Panc1 (cell line): ENCODE measurements around the gene ZDHHC11B. TPM values are rescaled to one million over a fixed set of nuclear protein-coding genes. Genes with fewer than 3 reads are reported as not detected.

Experiments used
- ATAC-seq: fragments of 200-7000 bp; cut with Tn5 transposase; 2 replicates; pipeline ENCODE4 v1.9.1; 2020; ENCODE audit warnings: mild to moderate bottlenecking, moderate library complexity
- BruUV-seq: library from RNA; stranded (reverse); fragments of 400-500 nt; replicated peaks from 2 replicates; lab custom pipeline; 2021; lab: Mats Ljungman, UMichigan
- CTCF ChIA-PET: fragments of 300-600 bp; sonication (Branson Sonifier 250); formaldehyde crosslinking; loops from one replicate; lab custom pipeline; 2022; ENCODE audit warnings: antibody characterized with exemption; lab: Charles Lee
- POLR2A ChIA-PET: fragments of 300-600 bp; sonication (Branson Sonifier 250); formaldehyde crosslinking; loops from one replicate; lab custom pipeline; 2022; ENCODE audit warnings: antibody characterized with exemption; lab: Charles Lee
- DNase-seq: peaks from one replicate; pipeline ENCODE4 v3.0.0-alpha.2; 2010; ENCODE audit warnings: low read depth, low spot score
- H3K27ac ChIP-seq: 2 replicates; pipeline ENCODE4 v1.5.1; 2011; ENCODE audit warnings: mild to moderate bottlenecking, low read length, inconsistent platforms
- H3K27me3 ChIP-seq: fragments of 200-500 bp; sonication (Bioruptor generic); 2 replicates; pipeline ENCODE4 v1.6.0; 2014; ENCODE audit warnings: low read length, inconsistent platforms; ENCODE audit not compliant: control insufficient read depth, insufficient read depth
- H3K36me3 ChIP-seq: fragments of 200-500 bp; sonication (Bioruptor generic); 2 replicates; pipeline ENCODE4 v1.5.1; 2014; ENCODE audit warnings: inconsistent platforms, mild to moderate bottlenecking, low read length, moderate library complexity; ENCODE audit not compliant: control insufficient read depth, insufficient read depth
- H3K4me1 ChIP-seq: 2 replicates; pipeline ENCODE4 v1.5.1; 2011; ENCODE audit warnings: inconsistent platforms, mild to moderate bottlenecking, low read length, moderate library complexity; ENCODE audit not compliant: control insufficient read depth, insufficient read depth
- H3K4me3 ChIP-seq, 2 experiments: 2 replicates each; pipeline ENCODE4 v1.5.1; 2011 to 2012; ENCODE audit warnings: low read depth in 2 of 2, low read length in 2 of 2, mild to moderate bottlenecking in 2 of 2, inconsistent platforms in 1 of 2, moderate library complexity in 1 of 2
- H3K9me3 ChIP-seq: fragments of 200-500 bp; sonication (Bioruptor generic); 2 replicates; pipeline ENCODE4 v1.5.1; 2014; ENCODE audit warnings: low read depth, mild to moderate bottlenecking, inconsistent platforms, low read length, moderate library complexity; ENCODE audit not compliant: control insufficient read depth, insufficient read depth
- POLR2AphosphoS5 ChIP-seq: IDR thresholded peaks from 2 replicates; pipeline ENCODE4 v1.6.1; 2012; ENCODE audit warnings: mild to moderate bottlenecking, low read depth, low read length, moderate library complexity
- SIN3A ChIP-seq: IDR thresholded peaks from 2 replicates; pipeline ENCODE4 v1.6.1; 2012; ENCODE audit warnings: low read depth, mild to moderate bottlenecking, low read length, moderate library complexity, borderline replicate concordance; ENCODE audit not compliant: insufficient read depth
- TCF7L2 ChIP-seq: IDR thresholded peaks from 2 replicates; pipeline ENCODE4 v1.6.1; 2011; ENCODE audit warnings: mild to moderate bottlenecking, low read depth, low read length, inconsistent platforms
- in situ Hi-C: cut with HindIII; loops from 2 replicates; pipeline ENCODE4 v1.10.0; 2016; ENCODE audit warnings: low sequenced_read_pairs, low pct_unique_long_range_greater_than_20kb
- intact Hi-C: fragments of 100-400 bp; cut with micrococcal nuclease; formaldehyde crosslinking; loops from one replicate; pipeline ENCODE4 v1.10.0; 2022; ENCODE audit not compliant: unreplicated experiment
- total RNA-seq: library from RNA; stranded (reverse); gene quantifications from one replicate; pipeline ENCODE4 v1.2.1, GENCODE V29; 2021; ENCODE audit not compliant: unreplicated experiment
- TF ChIP-seq, protein P1 (sequence below): fragments of 450-650 bp; IDR thresholded peaks from 2 replicates; pipeline ENCODE4 v1.5.1; 2017; ENCODE audit warnings: mild to moderate bottlenecking
- TF ChIP-seq, protein P2 (sequence below), 2 experiments: IDR thresholded peaks; 2 replicates each; pipeline ENCODE4 v1.6.1; 2011 to 2012; ENCODE audit warnings: low read depth in 2 of 2, control low read depth in 1 of 2, low read length in 1 of 2, mild to moderate bottlenecking in 1 of 2, moderate library complexity in 1 of 2; ENCODE audit not compliant: insufficient read depth in 1 of 2

ZDHHC11B gene
- total RNA-seq, 1 experiment from 2014 or later: 1.4 TPM

DNA sequence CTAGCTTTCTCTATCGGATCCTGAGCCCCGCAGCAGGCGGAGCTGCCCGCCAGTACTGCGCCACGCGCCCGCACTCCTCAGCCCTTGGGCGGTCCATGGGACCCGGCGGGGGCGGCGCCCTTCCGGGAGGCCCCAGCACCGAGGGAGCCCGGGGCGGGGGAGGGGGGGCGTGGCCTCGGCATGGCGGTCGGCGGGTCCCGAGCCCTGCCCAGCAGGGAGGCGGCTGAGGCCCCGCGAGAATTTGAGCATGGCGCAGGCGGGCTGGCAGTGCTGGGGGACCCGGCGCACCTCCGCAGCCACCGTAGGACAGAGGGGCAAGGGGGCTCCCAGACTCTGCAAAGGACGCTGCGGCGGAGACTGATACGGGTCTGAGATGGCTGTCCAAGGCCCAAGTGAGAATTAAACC lies 6.8 kb downstream of the ZDHHC11B start:
- Histone ChIP-seq H3K9me3 (no peaks in the 10 kb centered on the region), H3K4me3 (no peak overlapping the region), H3K4me1 (no peaks in the 10 kb centered on the region), H3K27ac (no peak overlapping the region), H3K36me3 (no peaks in the 10 kb centered on the region), H3K27me3 (no peaks in the 10 kb centered on the region)
- DNase-seq (no peak), ATAC-seq (no peak)
- POLR2A ChIA-PET: no interaction called here
- no peak for TF ChIP-seq SIN3A
- TF ChIP-seq, protein P1, sequence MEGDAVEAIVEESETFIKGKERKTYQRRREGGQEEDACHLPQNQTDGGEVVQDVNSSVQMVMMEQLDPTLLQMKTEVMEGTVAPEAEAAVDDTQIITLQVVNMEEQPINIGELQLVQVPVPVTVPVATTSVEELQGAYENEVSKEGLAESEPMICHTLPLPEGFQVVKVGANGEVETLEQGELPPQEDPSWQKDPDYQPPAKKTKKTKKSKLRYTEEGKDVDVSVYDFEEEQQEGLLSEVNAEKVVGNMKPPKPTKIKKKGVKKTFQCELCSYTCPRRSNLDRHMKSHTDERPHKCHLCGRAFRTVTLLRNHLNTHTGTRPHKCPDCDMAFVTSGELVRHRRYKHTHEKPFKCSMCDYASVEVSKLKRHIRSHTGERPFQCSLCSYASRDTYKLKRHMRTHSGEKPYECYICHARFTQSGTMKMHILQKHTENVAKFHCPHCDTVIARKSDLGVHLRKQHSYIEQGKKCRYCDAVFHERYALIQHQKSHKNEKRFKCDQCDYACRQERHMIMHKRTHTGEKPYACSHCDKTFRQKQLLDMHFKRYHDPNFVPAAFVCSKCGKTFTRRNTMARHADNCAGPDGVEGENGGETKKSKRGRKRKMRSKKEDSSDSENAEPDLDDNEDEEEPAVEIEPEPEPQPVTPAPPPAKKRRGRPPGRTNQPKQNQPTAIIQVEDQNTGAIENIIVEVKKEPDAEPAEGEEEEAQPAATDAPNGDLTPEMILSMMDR: no peak
- TF ChIP-seq, protein P2, sequence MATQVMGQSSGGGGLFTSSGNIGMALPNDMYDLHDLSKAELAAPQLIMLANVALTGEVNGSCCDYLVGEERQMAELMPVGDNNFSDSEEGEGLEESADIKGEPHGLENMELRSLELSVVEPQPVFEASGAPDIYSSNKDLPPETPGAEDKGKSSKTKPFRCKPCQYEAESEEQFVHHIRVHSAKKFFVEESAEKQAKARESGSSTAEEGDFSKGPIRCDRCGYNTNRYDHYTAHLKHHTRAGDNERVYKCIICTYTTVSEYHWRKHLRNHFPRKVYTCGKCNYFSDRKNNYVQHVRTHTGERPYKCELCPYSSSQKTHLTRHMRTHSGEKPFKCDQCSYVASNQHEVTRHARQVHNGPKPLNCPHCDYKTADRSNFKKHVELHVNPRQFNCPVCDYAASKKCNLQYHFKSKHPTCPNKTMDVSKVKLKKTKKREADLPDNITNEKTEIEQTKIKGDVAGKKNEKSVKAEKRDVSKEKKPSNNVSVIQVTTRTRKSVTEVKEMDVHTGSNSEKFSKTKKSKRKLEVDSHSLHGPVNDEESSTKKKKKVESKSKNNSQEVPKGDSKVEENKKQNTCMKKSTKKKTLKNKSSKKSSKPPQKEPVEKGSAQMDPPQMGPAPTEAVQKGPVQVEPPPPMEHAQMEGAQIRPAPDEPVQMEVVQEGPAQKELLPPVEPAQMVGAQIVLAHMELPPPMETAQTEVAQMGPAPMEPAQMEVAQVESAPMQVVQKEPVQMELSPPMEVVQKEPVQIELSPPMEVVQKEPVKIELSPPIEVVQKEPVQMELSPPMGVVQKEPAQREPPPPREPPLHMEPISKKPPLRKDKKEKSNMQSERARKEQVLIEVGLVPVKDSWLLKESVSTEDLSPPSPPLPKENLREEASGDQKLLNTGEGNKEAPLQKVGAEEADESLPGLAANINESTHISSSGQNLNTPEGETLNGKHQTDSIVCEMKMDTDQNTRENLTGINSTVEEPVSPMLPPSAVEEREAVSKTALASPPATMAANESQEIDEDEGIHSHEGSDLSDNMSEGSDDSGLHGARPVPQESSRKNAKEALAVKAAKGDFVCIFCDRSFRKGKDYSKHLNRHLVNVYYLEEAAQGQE (IDR thresholded peaks at IDR 0.05; ENCODE audit: insufficient read depth in 1 of 2, low read depth in 2 of 2, low read length in 1 of 2): no peak
- no peak for TF ChIP-seq TCF7L2
- TF ChIP-seq POLR2AphosphoS5: no peak
- intact Hi-C loops (loop anchor here (10.0 kb wide), 1 partner anchor 93 kb away; no protein-coding TSS in a partner anchor), in situ Hi-C loops (no loop called here)
- CTCF ChIA-PET: no interaction called here
- BruUV-seq: no TSS peak

DNA sequence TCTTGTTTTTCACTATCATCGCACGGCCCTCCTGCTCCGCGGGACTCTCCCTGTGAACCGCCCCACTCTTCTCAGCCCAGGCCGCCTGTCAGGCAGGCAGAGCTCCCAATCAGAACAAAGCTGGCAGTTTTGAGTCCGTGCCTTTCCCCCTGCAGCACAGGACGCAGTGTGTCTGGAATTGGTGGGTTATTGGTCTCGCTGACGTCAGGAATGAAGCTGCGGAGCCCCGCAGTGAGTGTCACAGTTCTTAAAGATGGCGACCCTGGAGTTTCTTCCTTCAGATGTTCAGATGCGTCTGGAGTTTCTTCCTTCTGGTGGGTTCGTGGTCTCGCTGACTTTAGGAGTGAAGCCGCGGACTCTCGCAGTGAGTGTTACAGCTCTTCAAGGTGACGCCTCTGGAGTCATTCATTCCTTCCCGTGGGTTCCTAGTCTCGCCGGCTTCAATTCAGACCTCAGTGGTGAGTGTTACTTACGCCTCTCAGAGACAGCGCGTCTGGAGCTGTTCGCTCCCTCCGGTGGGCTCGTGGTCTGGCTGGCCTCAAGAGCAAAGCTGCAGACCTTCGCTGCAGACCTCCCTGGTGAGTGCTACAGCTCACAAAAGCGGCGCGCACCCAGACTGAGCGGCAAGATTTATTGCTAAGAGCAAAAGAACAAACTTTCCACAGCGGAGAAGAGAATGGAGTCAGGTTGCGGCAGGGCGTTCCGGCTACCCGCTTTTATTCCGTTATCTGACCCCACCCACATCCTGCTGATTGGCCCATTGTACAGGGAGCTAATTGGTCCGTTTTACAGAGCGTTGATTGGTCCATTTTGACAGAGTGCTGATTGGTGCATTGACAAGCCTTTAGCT lies 7.4 kb downstream of the ZDHHC11B start:
- BruUV-seq: no TSS peak
- Histone ChIP-seq H3K4me1 (no peaks in the 10 kb centered on the region), H3K36me3 (no peaks in the 10 kb centered on the region), H3K4me3 (no peak overlapping the region), H3K27ac (no peak overlapping the region), H3K27me3 (no peaks in the 10 kb centered on the region), H3K9me3 (no peaks in the 10 kb centered on the region)
- POLR2A ChIA-PET: no interaction called here
- in situ Hi-C loops (no loop called here), intact Hi-C loops (loop anchor here (10.0 kb wide), 1 partner anchor 92 kb away; no protein-coding TSS in a partner anchor)
- CTCF ChIA-PET: no interaction called here
- ATAC-seq (no peak), DNase-seq (no peak)
- TF ChIP-seq SIN3A (no peak), TCF7L2 (no peak), POLR2AphosphoS5 (no peak)
- TF ChIP-seq, protein P2 (IDR thresholded peaks at IDR 0.05; ENCODE audit: insufficient read depth in 1 of 2, low read depth in 2 of 2, low read length in 1 of 2): no peak
- TF ChIP-seq, protein P1: no peak
